Neural progenitor cell (in vitro differentiated cells): ENCODE data around the gene MAGI1. TPM values are rescaled to one million over a fixed set of nuclear protein-coding genes. Genes with fewer than 3 reads are reported as not detected.
"Not testable (repeated sequence)": the region's sequence is repeated elsewhere in the genome, so short reads cannot be mapped to it uniquely, and the experiment has no call there.

Experiments
- DNase-seq: peaks from one replicate; pipeline ENCODE4 v3.0.0-alpha.2; 2016; ENCODE audit warnings: low spot score
- H2AFZ ChIP-seq: fragments of 200-600 bp; sonication (generic); replicated peaks from 2 replicates; pipeline ENCODE4 v1.6.1; 2016; ENCODE audit warnings: antibody characterized with exemption
- H3F3A ChIP-seq: fragments of 200-600 bp; sonication (generic); 2 replicates; pipeline ENCODE4 v1.6.1; 2016; ENCODE audit warnings: antibody characterized with exemption, low read depth
- H3K27ac ChIP-seq: fragments of 200-600 bp; sonication (generic); 2 replicates; pipeline ENCODE4 v1.5.1; 2016; ENCODE audit warnings: mild to moderate bottlenecking
- H3K27me3 ChIP-seq: fragments of 200-600 bp; sonication (generic); 2 replicates; pipeline ENCODE4 v1.6.1; 2016; ENCODE audit warnings: mild to moderate bottlenecking, moderate library complexity
- H3K36me3 ChIP-seq: fragments of 200-600 bp; sonication (generic); 2 replicates; pipeline ENCODE4 v1.5.1; 2016
- H3K4me1 ChIP-seq: fragments of 200-600 bp; sonication (generic); 2 replicates; pipeline ENCODE4 v1.6.1; 2016; ENCODE audit warnings: mixed run types
- H3K4me2 ChIP-seq: fragments of 200-600 bp; sonication (generic); 2 replicates; pipeline ENCODE4 v1.6.1; 2016
- H3K4me3 ChIP-seq: fragments of 200-600 bp; sonication (generic); 2 replicates; pipeline ENCODE4 v1.5.1; 2016
- H3K79me2 ChIP-seq: fragments of 200-600 bp; sonication (generic); 2 replicates; pipeline ENCODE4 v1.6.1; 2016; ENCODE audit warnings: low read depth
- H3K9ac ChIP-seq: fragments of 200-600 bp; sonication (generic); 2 replicates; pipeline ENCODE4 v1.6.1; 2016
- H3K9me3 ChIP-seq: fragments of 200-600 bp; sonication (generic); 2 replicates; pipeline ENCODE4 v1.5.1; 2016; ENCODE audit warnings: low read depth
- H4K20me1 ChIP-seq: fragments of 200-600 bp; sonication (generic); 2 replicates; pipeline ENCODE4 v1.6.1; 2016; ENCODE audit warnings: low read depth
- H3K27ac Mint-ChIP-seq: 3 replicates; pipeline ENCODE4 v1.8.0; 2021; ENCODE audit warnings: mixed read lengths
- H3K27me3 Mint-ChIP-seq: 2 replicates; pipeline ENCODE4 v1.8.0; 2022; ENCODE audit warnings: low read depth, mild to moderate bottlenecking, inconsistent platforms, moderate library complexity, mixed read lengths; ENCODE audit not compliant: insufficient read depth
- H3K36me3 Mint-ChIP-seq: 3 replicates; pipeline ENCODE4 v1.8.0; 2021; ENCODE audit warnings: mixed read lengths
- H3K4me1 Mint-ChIP-seq: 3 replicates; pipeline ENCODE4 v1.8.0; 2021; ENCODE audit warnings: mixed read lengths
- H3K4me3 Mint-ChIP-seq: 3 replicates; pipeline ENCODE4 v1.8.0; 2021; ENCODE audit warnings: mild to moderate bottlenecking, moderate library complexity, mixed read lengths
- H3K9me3 Mint-ChIP-seq: 3 replicates; pipeline ENCODE4 v1.8.0; 2020; ENCODE audit warnings: mixed read lengths
- EZH2 ChIP-seq: fragments of 200-600 bp; sonication (generic); IDR thresholded peaks from 2 replicates; pipeline ENCODE4 v1.6.1; 2017; ENCODE audit warnings: antibody characterized with exemption, mild to moderate bottlenecking, moderate library complexity
- EZH2phosphoT487 ChIP-seq: fragments of 200-600 bp; sonication (generic); IDR thresholded peaks from 2 replicates; pipeline ENCODE4 v1.6.1; 2017; ENCODE audit warnings: antibody characterized with exemption
- total RNA-seq: library from RNA; depleted of rRNA; stranded (reverse); fragments of >200 nt; gene quantifications from 2 replicates; pipeline ENCODE4 v1.2.3, GENCODE V29; 2015; ENCODE audit warnings: low replicate concordance
- TF ChIP-seq, protein P1 (sequence below): fragments of 200-600 bp; sonication (generic); IDR thresholded peaks from 2 replicates; pipeline ENCODE4 v1.5.1; 2017; ENCODE audit warnings: antibody characterized with exemption, mild to moderate bottlenecking

MAGI1 gene
- total RNA-seq, 1 donor from 2014 or later, result 40.6 TPM

DNA sequence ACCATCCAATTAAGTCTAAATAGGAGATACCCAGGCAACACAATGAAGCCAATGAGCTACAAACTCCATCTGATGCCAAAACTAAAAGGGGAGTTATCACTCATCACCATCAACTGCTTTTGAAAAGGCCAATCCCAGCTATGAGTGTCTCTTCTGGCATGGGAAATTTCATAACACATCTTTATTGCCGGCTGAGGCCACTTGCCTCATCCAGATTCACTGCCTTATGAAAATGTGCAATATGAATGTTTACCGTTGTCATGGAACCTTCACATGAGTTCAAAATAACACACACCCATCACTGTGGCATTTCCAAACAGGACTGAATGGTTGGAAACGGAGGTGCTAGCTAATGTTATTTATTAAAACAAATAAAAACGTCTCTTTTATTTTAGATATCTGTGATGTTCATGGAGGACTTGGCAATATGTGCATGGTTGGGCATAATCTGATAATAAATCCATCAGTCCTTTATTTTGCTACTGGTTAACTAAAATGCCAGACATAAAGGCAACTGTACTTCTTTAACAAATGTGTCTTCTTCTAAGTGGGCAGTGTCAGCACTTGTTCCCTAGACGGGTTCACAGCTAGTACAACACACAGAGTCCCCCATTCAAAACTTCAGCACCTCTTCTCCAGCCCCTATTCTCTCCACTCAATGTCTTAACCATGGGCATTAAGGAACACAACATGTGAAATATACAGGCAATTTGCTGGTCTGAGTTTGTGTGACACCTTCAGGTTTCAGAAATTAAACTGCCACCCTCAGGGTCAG, 143.9 kb downstream of the MAGI1 start:
- Histone ChIP-seq H3K4me1 (peaks cover 7% of the 10 kb centered on the region), H3K4me2 (no peak overlapping the region), H3K36me3 (no peaks in the 10 kb centered on the region), H3K27ac (no peak overlapping the region), H4K20me1 (peaks cover 26% of the 10 kb centered on the region), H3K9ac (no peak overlapping the region), H2AFZ (no peak overlapping the region), H3K9me3 (no peaks in the 10 kb centered on the region), H3F3A (peaks cover 13% of the 10 kb centered on the region), H3K4me3 (no peak overlapping the region), H3K79me2 (peaks cover 57% of the 10 kb centered on the region), H3K27me3 (no peaks in the 10 kb centered on the region)
- Mint-ChIP-seq H3K9me3 (peaks cover 2% of the 10 kb centered on the region), H3K27me3 (no peaks in the 10 kb centered on the region), H3K36me3 (no peaks in the 10 kb centered on the region), H3K4me3 (no peak overlapping the region), H3K27ac (no peak overlapping the region), H3K4me1 (no peaks in the 10 kb centered on the region)
- TF ChIP-seq, protein P1, sequence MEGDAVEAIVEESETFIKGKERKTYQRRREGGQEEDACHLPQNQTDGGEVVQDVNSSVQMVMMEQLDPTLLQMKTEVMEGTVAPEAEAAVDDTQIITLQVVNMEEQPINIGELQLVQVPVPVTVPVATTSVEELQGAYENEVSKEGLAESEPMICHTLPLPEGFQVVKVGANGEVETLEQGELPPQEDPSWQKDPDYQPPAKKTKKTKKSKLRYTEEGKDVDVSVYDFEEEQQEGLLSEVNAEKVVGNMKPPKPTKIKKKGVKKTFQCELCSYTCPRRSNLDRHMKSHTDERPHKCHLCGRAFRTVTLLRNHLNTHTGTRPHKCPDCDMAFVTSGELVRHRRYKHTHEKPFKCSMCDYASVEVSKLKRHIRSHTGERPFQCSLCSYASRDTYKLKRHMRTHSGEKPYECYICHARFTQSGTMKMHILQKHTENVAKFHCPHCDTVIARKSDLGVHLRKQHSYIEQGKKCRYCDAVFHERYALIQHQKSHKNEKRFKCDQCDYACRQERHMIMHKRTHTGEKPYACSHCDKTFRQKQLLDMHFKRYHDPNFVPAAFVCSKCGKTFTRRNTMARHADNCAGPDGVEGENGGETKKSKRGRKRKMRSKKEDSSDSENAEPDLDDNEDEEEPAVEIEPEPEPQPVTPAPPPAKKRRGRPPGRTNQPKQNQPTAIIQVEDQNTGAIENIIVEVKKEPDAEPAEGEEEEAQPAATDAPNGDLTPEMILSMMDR, result no peak
- no peak for TF ChIP-seq EZH2
- no peak for TF ChIP-seq EZH2phosphoT487
- no peak for DNase-seq

DNA sequence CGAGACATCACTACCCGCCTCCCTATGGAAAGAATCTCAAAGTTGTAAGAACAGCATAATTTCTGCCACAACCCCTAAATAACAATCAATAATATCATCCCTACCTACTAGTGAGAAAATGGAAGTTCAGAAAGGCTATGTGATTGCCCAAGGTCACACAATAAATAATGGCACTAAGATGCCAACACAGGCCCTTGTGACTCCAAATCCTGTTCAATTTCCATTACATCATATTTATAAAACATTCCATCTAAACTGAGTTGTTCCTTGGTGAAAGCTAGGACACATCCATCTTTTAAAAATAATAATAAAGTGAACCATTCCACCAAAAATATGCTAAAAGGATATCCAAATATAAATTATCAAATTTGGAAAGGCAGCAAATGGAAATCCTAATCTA, 144.6 kb downstream of the MAGI1 start:
- no peaks in the 10 kb centered on the region for H3K36me3 ChIP-seq
- no peak overlapping the region for H3K27ac ChIP-seq
- Mint-ChIP-seq H3K36me3 (no peaks in the 10 kb centered on the region), H3K27ac (no peak overlapping the region), H3K4me3 (no peak overlapping the region), H3K27me3 (no peaks in the 10 kb centered on the region), H3K9me3 (peaks cover 2% of the 10 kb centered on the region), H3K4me1 (no peaks in the 10 kb centered on the region)
- H3K4me2 ChIP-seq, result no peak overlapping the region
- no peak overlapping the region for H3K9ac ChIP-seq
- no peaks in the 10 kb centered on the region for H3K27me3 ChIP-seq
- H3K4me1 ChIP-seq, result peaks cover 11% of the 10 kb centered on the region
- no peaks in the 10 kb centered on the region for H3K9me3 ChIP-seq
- peaks cover 26% of the 10 kb centered on the region for H4K20me1 ChIP-seq
- H3K4me3 ChIP-seq, result no peak overlapping the region
- peaks cover 61% of the 10 kb centered on the region for H3K79me2 ChIP-seq
- no peak for DNase-seq
- H2AFZ ChIP-seq, result no peak overlapping the region
- TF ChIP-seq EZH2 (no peak), EZH2phosphoT487 (no peak)
- TF ChIP-seq, protein P1, result no peak
- H3F3A ChIP-seq, result peaks cover 13% of the 10 kb centered on the region

DNA sequence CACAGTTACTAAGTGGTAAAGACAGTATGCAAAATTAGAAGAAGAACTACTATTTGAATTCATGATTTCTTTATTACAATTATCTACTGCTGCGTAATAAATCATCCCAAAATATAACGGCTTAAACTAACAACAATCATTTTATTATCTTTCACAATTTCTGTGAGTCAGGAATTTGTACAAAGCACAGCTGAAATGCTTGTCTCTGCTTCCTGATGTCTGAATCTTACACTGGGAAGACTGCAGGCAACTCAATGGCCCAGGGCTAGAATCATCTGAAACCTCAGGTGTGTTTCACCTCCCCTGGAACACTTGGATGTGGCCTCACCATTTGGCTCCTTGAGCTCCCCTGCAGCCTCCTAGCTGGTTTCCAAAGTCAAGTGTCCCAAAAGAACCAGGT, 145.1 kb downstream of the MAGI1 start:
- Histone ChIP-seq H3K27ac (no peak overlapping the region), H2AFZ (no peak overlapping the region), H3F3A (peaks cover 13% of the 10 kb centered on the region), H3K9ac (no peak overlapping the region), H3K9me3 (no peaks in the 10 kb centered on the region), H3K36me3 (no peaks in the 10 kb centered on the region), H3K79me2 (peaks cover 57% of the 10 kb centered on the region), H4K20me1 (peaks cover 26% of the 10 kb centered on the region), H3K27me3 (no peaks in the 10 kb centered on the region), H3K4me1 (peaks cover 12% of the 10 kb centered on the region), H3K4me3 (no peak overlapping the region), H3K4me2 (no peak overlapping the region)
- DNase-seq, result no peak
- Mint-ChIP-seq H3K36me3 (no peaks in the 10 kb centered on the region), H3K4me3 (no peak overlapping the region), H3K27ac (no peak overlapping the region), H3K9me3 (peaks cover 2% of the 10 kb centered on the region), H3K4me1 (no peaks in the 10 kb centered on the region), H3K27me3 (no peaks in the 10 kb centered on the region)
- TF ChIP-seq EZH2 (no peak), EZH2phosphoT487 (no peak)
- TF ChIP-seq, protein P1, result no peak

DNA sequence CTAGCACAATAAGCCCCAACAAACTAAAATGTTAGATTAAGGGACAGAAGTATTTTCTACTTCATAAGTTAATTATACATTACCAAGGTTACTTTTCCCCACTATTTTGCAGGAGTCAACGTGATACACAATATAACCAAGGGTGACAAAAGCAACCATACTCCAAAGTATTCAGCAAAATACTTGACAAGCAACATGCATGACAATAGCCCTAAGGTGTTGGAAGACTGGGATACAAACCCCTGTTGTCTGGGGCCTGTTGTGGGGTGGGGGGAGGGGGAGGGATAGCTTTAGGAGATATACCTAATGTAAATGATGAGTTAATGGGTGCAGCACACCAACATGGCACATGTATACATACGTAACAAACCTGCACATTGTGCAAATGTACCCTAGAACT, 147.2 kb downstream of the MAGI1 start:
- not testable (repeated sequence) for H3K4me3 Mint-ChIP-seq, H3K36me3 Mint-ChIP-seq, H3K9me3 Mint-ChIP-seq, DNase-seq, H3K9me3 ChIP-seq, H3K27me3 ChIP-seq, H3K4me2 ChIP-seq, H3K9ac ChIP-seq, H3K27ac Mint-ChIP-seq, H3K27ac ChIP-seq, H3K4me1 Mint-ChIP-seq, H3K27me3 Mint-ChIP-seq, H3K4me3 ChIP-seq, H2AFZ ChIP-seq, H3K36me3 ChIP-seq
- Histone ChIP-seq H3K79me2 (peaks cover 77% of the 10 kb centered on the region), H4K20me1 (peaks cover 26% of the 10 kb centered on the region), H3K4me1 (peaks cover 12% of the 10 kb centered on the region), H3F3A (peaks cover 13% of the 10 kb centered on the region)
